Uterus (tissue), 4 donors: ENCODE results near the gene TMEM114. TPM values are rescaled to one million over a fixed set of nuclear protein-coding genes. Genes with fewer than 3 reads are reported as not detected.

Experiments used
- DNase-seq, 2 donors: peaks; one replicate each; pipeline ENCODE4 v3.0.0-alpha.2; 2019 to 2020
- H3K27ac ChIP-seq, 2 donors: fragments of 200-600 bp; sonication (generic); 1 replicate in 1 of 2; 2 replicates in 1 of 2; pipeline ENCODE4 v1.5.1; 2016 to 2018
- H3K27me3 ChIP-seq, 2 donors: fragments of 200-600 bp; sonication (generic); one replicate each; pipeline ENCODE4 v1.5.1; 2018 to 2019; ENCODE audit warnings: control low read depth in 1 of 2
- H3K36me3 ChIP-seq, 2 donors: fragments of 200-600 bp; sonication (generic); one replicate each; pipeline ENCODE4 v1.5.1; 2019; ENCODE audit warnings: control low read depth in 1 of 2
- H3K4me1 ChIP-seq, 2 donors: fragments of 200-600 bp; sonication (generic); one replicate each; pipeline ENCODE4 v1.5.1; 2018 to 2019; ENCODE audit warnings: control low read depth in 1 of 2
- H3K4me3 ChIP-seq, 2 donors: fragments of 200-600 bp; sonication (generic); 1 replicate in 1 of 2; 2 replicates in 1 of 2; pipeline ENCODE4 v1.5.1; 2018 to 2019; ENCODE audit warnings: mild to moderate bottlenecking in 1 of 2
- H3K9me3 ChIP-seq, 2 donors: fragments of 200-600 bp; sonication (generic); one replicate each; pipeline ENCODE4 v1.5.1; 2019; ENCODE audit warnings: control low read depth in 1 of 2
- CTCF ChIP-seq, 4 experiments: fragments of 200-600 bp in 2 of 4; fragments of 450-650 bp in 2 of 4; sonication (generic) in 2 of 4; IDR thresholded peaks; one replicate each; pipeline ENCODE4 v1.5.1; 2016 to 2019; ENCODE audit warnings: antibody characterized with exemption in 4 of 4, mild to moderate bottlenecking in 2 of 4, moderate library complexity in 1 of 4
- POLR2A ChIP-seq, 2 donors: fragments of 450-650 bp; IDR thresholded peaks; one replicate each; pipeline ENCODE4 v1.6.1; 2016; ENCODE audit warnings: antibody characterized with exemption in 2 of 2, mild to moderate bottlenecking in 1 of 2, moderate library complexity in 1 of 2
- intact Hi-C: fragments of 100-400 bp; cut with DNase I; formaldehyde crosslinking; loops from one replicate; pipeline ENCODE4 v1.15.1; 2023; ENCODE audit warnings: low total_unique reads
- total RNA-seq, 4 donors: library from RNA; depleted of rRNA in 3 of 4; stranded (reverse); fragments of >200 nt in 3 of 4; gene quantifications; one replicate each; pipeline versions ENCODE4 v1.1.0 to v1.2.4, GENCODE V29; 2014 to 2023
- donor health status: DM: yes; HTN: yes; CAD: no.

The TMEM114 gene
- total RNA-seq, 4 donors from 2014 or later, result not detected

- TF ChIP-seq POLR2A (IDR thresholded peaks at IDR 0.05) (no peak), CTCF (IDR thresholded peaks at IDR 0.05) (no peak)
- H3K4me1 ChIP-seq, result no peaks in the 10 kb centered on the region
- no peak for DNase-seq
- no peaks in the 10 kb centered on the region for H3K27me3 ChIP-seq
- H3K36me3 ChIP-seq, result no peaks in the 10 kb centered on the region
- peak overlapping the region; percentile 87 to 90 for H3K4me3 ChIP-seq
- H3K27ac ChIP-seq, result peak overlapping the region; percentile 75 to 84
- H3K9me3 ChIP-seq, result no peaks in the 10 kb centered on the region
- intact Hi-C loops, result no loop called here
Observed at GRCh38 chr16:8621222-8621571, 30.9 kb upstream of the TMEM114 start.

GRCh38 chr16:8620535-8620934 is 30.2 kb upstream of the TMEM114 start:
- Histone ChIP-seq H3K4me1 (no peaks in the 10 kb centered on the region), H3K27ac (no peak overlapping the region), H3K9me3 (no peaks in the 10 kb centered on the region), H3K27me3 (no peaks in the 10 kb centered on the region), H3K36me3 (no peaks in the 10 kb centered on the region), H3K4me3 (no peak overlapping the region)
- intact Hi-C loops, result no loop called here
- DNase-seq, result no peak
- TF ChIP-seq POLR2A (IDR thresholded peaks at IDR 0.05) (no peak), CTCF (IDR thresholded peaks at IDR 0.05) (no peak)

- intact Hi-C loops, result no loop called here
- no peak for DNase-seq
- no peak overlapping the region for H3K27ac ChIP-seq
Observed at GRCh38 chr16:8619671-8620370, 29.5 kb upstream of the TMEM114 start.

GRCh38 chr16:8614435-8615029 is 24.2 kb upstream of the TMEM114 start:
- Histone ChIP-seq H3K4me3 (no peak overlapping the region), H3K9me3 (no peaks in the 10 kb centered on the region), H3K27me3 (no peaks in the 10 kb centered on the region), H3K4me1 (no peaks in the 10 kb centered on the region), H3K36me3 (no peaks in the 10 kb centered on the region), H3K27ac (no peak overlapping the region)
- no peak for TF ChIP-seq POLR2A (IDR thresholded peaks at IDR 0.05)
- TF ChIP-seq CTCF (IDR thresholded peaks at IDR 0.05), result no peak
- no peak for DNase-seq
- intact Hi-C loops, result no loop called here

More at GRCh38 chr16:8619671-8620370, 29.5 kb upstream of the TMEM114 start:
- Histone ChIP-seq H3K27me3 (no peaks in the 10 kb centered on the region), H3K4me3 (no peak overlapping the region), H3K9me3 (no peaks in the 10 kb centered on the region), H3K4me1 (no peaks in the 10 kb centered on the region), H3K36me3 (no peaks in the 10 kb centered on the region)
- no peak for TF ChIP-seq POLR2A (IDR thresholded peaks at IDR 0.05)
- TF ChIP-seq CTCF (IDR thresholded peaks at IDR 0.05), result no peak

- no peaks in the 10 kb centered on the region for H3K27me3 ChIP-seq
- no peaks in the 10 kb centered on the region for H3K4me1 ChIP-seq
- TF ChIP-seq CTCF (IDR thresholded peaks at IDR 0.05) (no peak), POLR2A (IDR thresholded peaks at IDR 0.05) (no peak)
- H3K9me3 ChIP-seq, result no peaks in the 10 kb centered on the region
- no peak overlapping the region for H3K27ac ChIP-seq
- H3K36me3 ChIP-seq, result no peaks in the 10 kb centered on the region
- H3K4me3 ChIP-seq, result no peak overlapping the region
- intact Hi-C loops, result no loop called here
- DNase-seq, result no peak
Observed at GRCh38 chr16:8611886-8612600, 21.7 kb upstream of the TMEM114 start.
